Uterus (tissue), 2 donors: ENCODE results near the gene KRT74.

Experiments
- POLR2A ChIP-seq, 2 donors: fragments of 450-650 bp; IDR thresholded peaks; one replicate each; pipeline ENCODE4 v1.6.1; 2016; ENCODE audit warnings: antibody characterized with exemption in 2 of 2, mild to moderate bottlenecking in 1 of 2, moderate library complexity in 1 of 2
- TF ChIP-seq, protein P1 (sequence below), 4 experiments: fragments of 200-600 bp in 2 of 4; fragments of 450-650 bp in 2 of 4; sonication (generic) in 2 of 4; IDR thresholded peaks; one replicate each; pipeline ENCODE4 v1.5.1; 2016 to 2019; ENCODE audit warnings: antibody characterized with exemption in 4 of 4, mild to moderate bottlenecking in 2 of 4, moderate library complexity in 1 of 4

DNA sequence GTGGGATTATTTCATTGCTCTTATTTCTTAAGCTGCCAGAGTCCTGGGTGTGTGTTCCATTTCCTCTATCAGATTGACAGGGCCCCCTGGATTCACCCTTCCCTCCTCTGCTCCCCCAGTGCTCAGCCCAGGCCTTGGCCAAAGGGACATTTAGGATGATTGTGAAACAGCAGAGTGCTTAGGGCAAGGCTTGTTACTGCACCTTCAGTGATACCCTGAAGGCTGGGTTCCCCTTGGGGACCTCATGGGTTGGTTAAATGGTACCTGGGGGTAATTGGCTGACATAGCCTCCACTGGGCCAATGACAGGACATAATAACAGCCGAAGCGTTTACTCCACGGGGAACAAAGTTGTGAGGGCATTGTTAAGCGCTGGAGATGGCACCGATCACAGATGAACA, 28.9 kb upstream of the KRT74 start:
- TF ChIP-seq, protein P1, sequence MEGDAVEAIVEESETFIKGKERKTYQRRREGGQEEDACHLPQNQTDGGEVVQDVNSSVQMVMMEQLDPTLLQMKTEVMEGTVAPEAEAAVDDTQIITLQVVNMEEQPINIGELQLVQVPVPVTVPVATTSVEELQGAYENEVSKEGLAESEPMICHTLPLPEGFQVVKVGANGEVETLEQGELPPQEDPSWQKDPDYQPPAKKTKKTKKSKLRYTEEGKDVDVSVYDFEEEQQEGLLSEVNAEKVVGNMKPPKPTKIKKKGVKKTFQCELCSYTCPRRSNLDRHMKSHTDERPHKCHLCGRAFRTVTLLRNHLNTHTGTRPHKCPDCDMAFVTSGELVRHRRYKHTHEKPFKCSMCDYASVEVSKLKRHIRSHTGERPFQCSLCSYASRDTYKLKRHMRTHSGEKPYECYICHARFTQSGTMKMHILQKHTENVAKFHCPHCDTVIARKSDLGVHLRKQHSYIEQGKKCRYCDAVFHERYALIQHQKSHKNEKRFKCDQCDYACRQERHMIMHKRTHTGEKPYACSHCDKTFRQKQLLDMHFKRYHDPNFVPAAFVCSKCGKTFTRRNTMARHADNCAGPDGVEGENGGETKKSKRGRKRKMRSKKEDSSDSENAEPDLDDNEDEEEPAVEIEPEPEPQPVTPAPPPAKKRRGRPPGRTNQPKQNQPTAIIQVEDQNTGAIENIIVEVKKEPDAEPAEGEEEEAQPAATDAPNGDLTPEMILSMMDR (IDR thresholded peaks at IDR 0.05): no peak
- no peak for TF ChIP-seq POLR2A (IDR thresholded peaks at IDR 0.05)
